Immature natural killer cell (primary cell): ENCODE measurements around the gene NEURL4. TPM values are rescaled to one million over a fixed set of nuclear protein-coding genes. Genes with fewer than 3 reads are reported as not detected.

Experiments
- DNase-seq, 3 donors: peaks; one replicate each; pipeline ENCODE4 v3.0.0; 2022; ENCODE audit warnings: mixed read lengths in 1 of 3
- H3K27ac Mint-ChIP-seq, 6 donors: one replicate each; pipeline ENCODE4 v1.8.0; 2020; ENCODE audit warnings: mixed read lengths in 6 of 6, mild to moderate bottlenecking in 5 of 6, inconsistent platforms in 4 of 6, moderate library complexity in 3 of 6
- H3K27me3 Mint-ChIP-seq, 3 donors: one replicate each; pipeline ENCODE4 v1.8.0; 2020 to 2021; ENCODE audit warnings: low read depth in 3 of 3, mild to moderate bottlenecking in 3 of 3, mixed read lengths in 3 of 3, moderate library complexity in 3 of 3, inconsistent platforms in 1 of 3
- H3K36me3 Mint-ChIP-seq, 3 donors: one replicate each; pipeline ENCODE4 v1.8.0; 2020; ENCODE audit warnings: mixed read lengths in 3 of 3, inconsistent platforms in 2 of 3, mild to moderate bottlenecking in 2 of 3
- H3K4me1 Mint-ChIP-seq, 2 donors: one replicate each; pipeline ENCODE4 v1.8.0; 2020; ENCODE audit warnings: inconsistent platforms in 2 of 2, mild to moderate bottlenecking in 2 of 2, mixed read lengths in 2 of 2, moderate library complexity in 1 of 2
- H3K4me3 Mint-ChIP-seq, 5 donors: one replicate each; pipeline ENCODE4 v1.8.0; 2020; ENCODE audit warnings: mild to moderate bottlenecking in 5 of 5, mixed read lengths in 5 of 5, inconsistent platforms in 3 of 5, moderate library complexity in 3 of 5
- H3K9me3 Mint-ChIP-seq, 6 donors: one replicate each; pipeline ENCODE4 v1.8.0; 2020; ENCODE audit warnings: mild to moderate bottlenecking in 6 of 6, mixed read lengths in 6 of 6, inconsistent platforms in 4 of 6, moderate library complexity in 3 of 6
- polyA plus RNA-seq, 3 donors: library from polyadenylated mRNA; unstranded; fragments of 300-500 nt; fragmentation: Illumina TruSeq; gene quantifications; one replicate each; pipeline ENCODE4 v1.2.3, GENCODE V29; 2021

The NEURL4 gene
- polyA plus RNA-seq, 3 donors from 2014 or later, result 0.58 to 2.8 (median 1.4) TPM

GRCh38 chr17:7294614-7295153 is 34.5 kb downstream of the NEURL4 start, which contains the start of gene YBX2:
TSS of gene YBX2 (minus strand) at chr17:7294639. CDS start at chr17:7294500, 139 bp downstream.
- peak within 1 kb of the TSS in 1 of 6 donors; percentile 20 for H3K27ac Mint-ChIP-seq
- H3K36me3 Mint-ChIP-seq, result peaks cover 0 to 4% (median 0%) of the 10 kb centered on the region in 3 donors
- H3K4me1 Mint-ChIP-seq, result peaks cover 21 to 26% of the 10 kb centered on the region in 2 donors
- peak; percentile 67 to 68 (median 68) for DNase-seq
- H3K27me3 Mint-ChIP-seq, result peaks cover 8 to 22% (median 15%) of the 10 kb centered on the region in 3 donors
- peak within 1 kb of the TSS; percentile 77 to 88 (median 81) for H3K4me3 Mint-ChIP-seq
- no peaks in the 10 kb centered on the region for H3K9me3 Mint-ChIP-seq

GRCh38 chr17:7293816-7294613 is 35.1 kb downstream of the NEURL4 start:
- H3K27me3 Mint-ChIP-seq, result peaks cover 8 to 23% (median 15%) of the 10 kb centered on the region in 3 donors
- no peaks in the 10 kb centered on the region for H3K9me3 Mint-ChIP-seq
- H3K4me3 Mint-ChIP-seq, result peak overlapping the region; percentile 26 to 65 (median 57)
- H3K27ac Mint-ChIP-seq, result no peak overlapping the region
- H3K4me1 Mint-ChIP-seq, result peaks cover 21 to 26% of the 10 kb centered on the region in 2 donors
- no peak for DNase-seq
- peaks cover 0 to 4% (median 0%) of the 10 kb centered on the region in 3 donors for H3K36me3 Mint-ChIP-seq

GRCh38 chr17:7293159-7293558 is 36.0 kb downstream of the NEURL4 start:
- Mint-ChIP-seq H3K9me3 (no peaks in the 10 kb centered on the region), H3K4me3 (peak overlapping the region; percentile 57 to 65 (median 63)), H3K27me3 (peaks cover 8 to 24% (median 15%) of the 10 kb centered on the region in 3 donors), H3K4me1 (peaks cover 21 to 26% of the 10 kb centered on the region in 2 donors), H3K27ac (no peak overlapping the region), H3K36me3 (peaks cover 0 to 4% (median 0%) of the 10 kb centered on the region in 3 donors)
- DNase-seq, result no peak

DNA sequence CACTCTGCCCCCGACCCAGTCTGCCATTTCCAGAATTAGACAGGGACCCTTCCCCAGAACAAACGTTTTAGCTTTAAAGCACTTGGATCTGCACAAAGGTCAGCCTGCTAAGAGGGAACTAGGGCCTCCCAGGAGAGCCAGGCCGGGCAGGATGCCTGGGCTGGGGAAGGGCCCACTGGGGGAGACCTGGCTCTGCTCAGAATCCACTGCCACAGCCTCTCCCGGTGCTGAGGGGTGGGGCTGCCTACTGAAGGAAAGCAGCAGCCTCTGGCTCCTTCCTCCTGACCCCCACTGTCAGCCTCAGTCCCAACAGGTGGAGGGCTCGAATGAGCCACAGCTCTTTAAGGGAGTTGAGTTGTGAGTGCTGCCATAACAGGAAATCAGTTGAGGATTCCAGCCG is 36.4 kb downstream of the NEURL4 start:
- Mint-ChIP-seq H3K9me3 (no peaks in the 10 kb centered on the region), H3K36me3 (peaks cover 0 to 4% (median 0%) of the 10 kb centered on the region in 3 donors), H3K27ac (no peak overlapping the region), H3K27me3 (peaks cover 8 to 27% (median 15%) of the 10 kb centered on the region in 3 donors), H3K4me3 (peak overlapping the region in 3 of 5 donors; percentile 31 to 60 (median 41)), H3K4me1 (peaks cover 21 to 26% of the 10 kb centered on the region in 2 donors)
- DNase-seq, result no peak

DNA sequence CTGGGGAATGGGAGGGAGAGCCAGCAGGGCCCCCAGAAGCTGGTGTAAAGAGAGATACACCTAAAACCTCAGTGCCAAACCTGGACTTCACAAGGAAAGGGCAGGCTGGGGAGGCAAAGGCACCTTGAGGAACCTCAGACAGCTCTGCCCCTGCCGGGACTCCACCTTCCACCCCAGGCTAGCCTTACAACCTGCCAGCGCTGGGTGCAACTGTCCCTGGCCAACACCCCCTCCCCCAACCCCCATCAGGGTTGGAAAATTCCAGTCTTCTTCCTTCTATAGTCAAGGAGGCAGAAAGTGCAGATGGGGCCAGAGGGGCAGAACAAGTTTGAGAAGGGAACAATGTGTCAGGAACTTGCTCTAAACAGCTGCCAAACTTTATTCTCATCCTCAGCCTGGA is 36.9 kb downstream of the NEURL4 start:
- Mint-ChIP-seq H3K36me3 (peaks cover 0 to 4% (median 0%) of the 10 kb centered on the region in 3 donors), H3K27me3 (peaks cover 8 to 31% (median 16%) of the 10 kb centered on the region in 3 donors), H3K27ac (no peak overlapping the region), H3K9me3 (no peaks in the 10 kb centered on the region), H3K4me1 (peaks cover 21 to 26% of the 10 kb centered on the region in 2 donors), H3K4me3 (no peak overlapping the region)
- DNase-seq, result no peak

GRCh38 chr17:7290685-7291084 is 38.5 kb downstream of the NEURL4 start:
- DNase-seq, result no peak

DNA sequence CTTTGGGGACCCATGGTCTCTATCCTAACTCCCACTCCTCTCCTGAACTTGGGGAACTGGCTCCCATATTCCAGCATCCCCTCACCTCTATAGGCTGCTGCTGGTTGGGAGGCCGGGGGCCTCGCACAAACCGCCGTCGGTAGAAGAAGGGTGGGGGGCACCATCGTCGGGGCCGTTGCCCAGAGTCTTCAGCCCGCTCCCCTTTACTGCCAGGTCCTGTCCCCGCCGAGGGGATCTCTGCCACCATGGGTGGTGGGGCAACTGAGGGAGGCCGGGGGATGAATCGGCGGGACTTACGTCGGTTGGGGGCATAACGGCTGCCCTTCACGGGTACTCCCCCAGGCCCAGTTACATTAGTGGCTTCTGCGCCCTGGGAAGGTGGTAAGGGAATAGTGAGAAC is 39.0 kb downstream of the NEURL4 start:
- H3K9me3 Mint-ChIP-seq, result no peaks in the 10 kb centered on the region
- no peak overlapping the region for H3K27ac Mint-ChIP-seq
- H3K4me1 Mint-ChIP-seq, result peaks cover 9 to 11% of the 10 kb centered on the region in 2 donors
- H3K4me3 Mint-ChIP-seq, result no peak overlapping the region
- peaks cover 0 to 4% (median 0%) of the 10 kb centered on the region in 3 donors for H3K36me3 Mint-ChIP-seq
- DNase-seq, result no peak
- H3K27me3 Mint-ChIP-seq, result peaks cover 6 to 25% (median 12%) of the 10 kb centered on the region in 3 donors

More at GRCh38 chr17:7290685-7291084, 38.5 kb downstream of the NEURL4 start:
- no peak overlapping the region for H3K4me3 Mint-ChIP-seq
- H3K4me1 Mint-ChIP-seq, result peaks cover 14 to 16% of the 10 kb centered on the region in 2 donors
- no peak overlapping the region for H3K27ac Mint-ChIP-seq
- H3K36me3 Mint-ChIP-seq, result peaks cover 0 to 4% (median 0%) of the 10 kb centered on the region in 3 donors
- H3K9me3 Mint-ChIP-seq, result no peaks in the 10 kb centered on the region
- peaks cover 6 to 30% (median 12%) of the 10 kb centered on the region in 3 donors for H3K27me3 Mint-ChIP-seq

- H3K27ac Mint-ChIP-seq, result no peak overlapping the region
- H3K27me3 Mint-ChIP-seq, result peaks cover 3 to 21% (median 10%) of the 10 kb centered on the region in 3 donors
- peaks cover 0 to 4% (median 0%) of the 10 kb centered on the region in 3 donors for H3K36me3 Mint-ChIP-seq
- peaks cover 6 to 7% of the 10 kb centered on the region in 2 donors for H3K4me1 Mint-ChIP-seq
- H3K9me3 Mint-ChIP-seq, result no peaks in the 10 kb centered on the region
- DNase-seq, result no peak
- no peak overlapping the region for H3K4me3 Mint-ChIP-seq
Measured at GRCh38 chr17:7289256-7290032, 39.7 kb downstream of the NEURL4 start.

DNA sequence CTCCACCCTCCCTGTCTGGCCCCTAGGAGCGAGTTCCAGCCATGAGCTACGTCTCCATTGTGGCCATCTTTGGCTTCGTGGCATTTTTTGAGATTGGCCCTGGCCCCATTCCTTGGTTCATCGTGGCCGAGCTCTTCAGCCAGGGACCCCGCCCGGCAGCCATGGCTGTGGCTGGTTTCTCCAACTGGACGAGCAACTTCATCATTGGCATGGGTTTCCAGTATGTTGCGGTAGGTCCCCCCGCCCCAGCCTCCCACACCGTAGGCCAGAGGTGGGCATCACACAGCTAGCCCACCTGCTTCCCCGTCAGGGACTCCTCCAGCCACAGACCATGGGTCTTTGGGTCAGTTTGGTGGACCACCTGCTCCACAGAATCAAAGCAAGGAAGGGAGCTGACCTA is 43.5 kb downstream of the NEURL4 start:
- no peaks in the 10 kb centered on the region for H3K36me3 Mint-ChIP-seq
- DNase-seq, result no peak
- no peaks in the 10 kb centered on the region for H3K9me3 Mint-ChIP-seq
- H3K4me3 Mint-ChIP-seq, result no peak overlapping the region
- no peak overlapping the region for H3K27ac Mint-ChIP-seq
- peaks cover 15 to 20% of the 10 kb centered on the region in 2 donors for H3K4me1 Mint-ChIP-seq
- H3K27me3 Mint-ChIP-seq, result peaks cover 7 to 16% (median 10%) of the 10 kb centered on the region in 3 donors

GRCh38 chr17:7284911-7285310 is 44.2 kb downstream of the NEURL4 start:
- no peaks in the 10 kb centered on the region for H3K9me3 Mint-ChIP-seq
- no peak for DNase-seq
- no peak overlapping the region for H3K27ac Mint-ChIP-seq
- H3K27me3 Mint-ChIP-seq, result peaks cover 9 to 16% (median 15%) of the 10 kb centered on the region in 3 donors
- H3K4me1 Mint-ChIP-seq, result peaks cover 21 to 28% of the 10 kb centered on the region in 2 donors
- H3K4me3 Mint-ChIP-seq, result no peak overlapping the region
- H3K36me3 Mint-ChIP-seq, result no peaks in the 10 kb centered on the region

- H3K27ac Mint-ChIP-seq, result no peak overlapping the region
- peak overlapping the region in 1 of 5 donors; percentile 12 for H3K4me3 Mint-ChIP-seq
- no peak for DNase-seq
- no peaks in the 10 kb centered on the region for H3K36me3 Mint-ChIP-seq
- H3K4me1 Mint-ChIP-seq, result peaks cover 21 to 29% of the 10 kb centered on the region in 2 donors
- H3K27me3 Mint-ChIP-seq, result peaks cover 9 to 20% (median 12%) of the 10 kb centered on the region in 3 donors
- H3K9me3 Mint-ChIP-seq, result no peaks in the 10 kb centered on the region
Measured at GRCh38 chr17:7283471-7284216, 45.5 kb downstream of the NEURL4 start.

DNA sequence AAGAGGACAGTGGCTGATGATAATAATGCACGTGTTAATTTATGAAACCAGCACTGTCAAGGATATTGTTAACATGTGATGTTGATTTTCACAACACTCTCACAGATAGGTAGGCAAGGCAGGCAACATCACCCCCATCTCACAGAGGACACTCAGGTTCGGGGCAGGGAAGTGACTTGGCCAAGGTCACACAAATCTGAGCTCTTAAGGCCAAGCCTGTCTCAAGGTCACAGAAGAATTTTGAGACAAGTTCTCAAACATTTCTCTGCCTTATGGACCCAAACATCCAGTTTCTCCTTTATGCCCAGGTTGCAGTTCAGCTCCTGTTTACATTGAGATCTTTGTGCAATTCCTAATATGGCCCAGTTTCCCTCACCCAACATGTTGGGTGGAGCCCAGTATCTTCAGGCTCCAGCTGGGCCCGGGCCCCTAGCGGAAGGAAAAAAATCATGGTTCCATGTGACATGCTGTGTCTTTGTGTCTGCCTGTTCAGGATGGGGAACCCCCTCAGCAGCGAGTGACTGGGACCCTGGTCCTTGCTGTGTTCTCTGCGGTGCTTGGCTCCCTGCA is 46.3 kb downstream of the NEURL4 start:
- no peak for DNase-seq
- Mint-ChIP-seq H3K9me3 (no peaks in the 10 kb centered on the region), H3K36me3 (no peaks in the 10 kb centered on the region), H3K27ac (no peak overlapping the region), H3K4me1 (peaks cover 21 to 29% of the 10 kb centered on the region in 2 donors), H3K27me3 (peaks cover 8 to 20% (median 9%) of the 10 kb centered on the region in 3 donors), H3K4me3 (peak overlapping the region; percentile 2 to 78 (median 47))
